Ramos (cell line): ENCODE data around the gene ESPN.
"Not testable (repeated sequence)": the region's sequence is repeated elsewhere in the genome, so short reads cannot be mapped to it uniquely, and the experiment has no call there.

Source experiments
- in situ Hi-C: fragments of 300-500 bp; cut with MboI; formaldehyde crosslinking; loops from one replicate; pipeline ENCODE4 v1.14.3; 2022; ENCODE audit warnings: low sequenced_read_pairs; ENCODE audit not compliant: unreplicated experiment

Gene ESPN, protein sequence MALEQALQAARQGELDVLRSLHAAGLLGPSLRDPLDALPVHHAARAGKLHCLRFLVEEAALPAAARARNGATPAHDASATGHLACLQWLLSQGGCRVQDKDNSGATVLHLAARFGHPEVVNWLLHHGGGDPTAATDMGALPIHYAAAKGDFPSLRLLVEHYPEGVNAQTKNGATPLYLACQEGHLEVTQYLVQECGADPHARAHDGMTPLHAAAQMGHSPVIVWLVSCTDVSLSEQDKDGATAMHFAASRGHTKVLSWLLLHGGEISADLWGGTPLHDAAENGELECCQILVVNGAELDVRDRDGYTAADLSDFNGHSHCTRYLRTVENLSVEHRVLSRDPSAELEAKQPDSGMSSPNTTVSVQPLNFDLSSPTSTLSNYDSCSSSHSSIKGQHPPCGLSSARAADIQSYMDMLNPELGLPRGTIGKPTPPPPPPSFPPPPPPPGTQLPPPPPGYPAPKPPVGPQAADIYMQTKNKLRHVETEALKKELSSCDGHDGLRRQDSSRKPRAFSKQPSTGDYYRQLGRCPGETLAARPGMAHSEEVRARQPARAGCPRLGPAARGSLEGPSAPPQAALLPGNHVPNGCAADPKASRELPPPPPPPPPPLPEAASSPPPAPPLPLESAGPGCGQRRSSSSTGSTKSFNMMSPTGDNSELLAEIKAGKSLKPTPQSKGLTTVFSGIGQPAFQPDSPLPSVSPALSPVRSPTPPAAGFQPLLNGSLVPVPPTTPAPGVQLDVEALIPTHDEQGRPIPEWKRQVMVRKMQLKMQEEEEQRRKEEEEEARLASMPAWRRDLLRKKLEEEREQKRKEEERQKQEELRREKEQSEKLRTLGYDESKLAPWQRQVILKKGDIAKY

DNA sequence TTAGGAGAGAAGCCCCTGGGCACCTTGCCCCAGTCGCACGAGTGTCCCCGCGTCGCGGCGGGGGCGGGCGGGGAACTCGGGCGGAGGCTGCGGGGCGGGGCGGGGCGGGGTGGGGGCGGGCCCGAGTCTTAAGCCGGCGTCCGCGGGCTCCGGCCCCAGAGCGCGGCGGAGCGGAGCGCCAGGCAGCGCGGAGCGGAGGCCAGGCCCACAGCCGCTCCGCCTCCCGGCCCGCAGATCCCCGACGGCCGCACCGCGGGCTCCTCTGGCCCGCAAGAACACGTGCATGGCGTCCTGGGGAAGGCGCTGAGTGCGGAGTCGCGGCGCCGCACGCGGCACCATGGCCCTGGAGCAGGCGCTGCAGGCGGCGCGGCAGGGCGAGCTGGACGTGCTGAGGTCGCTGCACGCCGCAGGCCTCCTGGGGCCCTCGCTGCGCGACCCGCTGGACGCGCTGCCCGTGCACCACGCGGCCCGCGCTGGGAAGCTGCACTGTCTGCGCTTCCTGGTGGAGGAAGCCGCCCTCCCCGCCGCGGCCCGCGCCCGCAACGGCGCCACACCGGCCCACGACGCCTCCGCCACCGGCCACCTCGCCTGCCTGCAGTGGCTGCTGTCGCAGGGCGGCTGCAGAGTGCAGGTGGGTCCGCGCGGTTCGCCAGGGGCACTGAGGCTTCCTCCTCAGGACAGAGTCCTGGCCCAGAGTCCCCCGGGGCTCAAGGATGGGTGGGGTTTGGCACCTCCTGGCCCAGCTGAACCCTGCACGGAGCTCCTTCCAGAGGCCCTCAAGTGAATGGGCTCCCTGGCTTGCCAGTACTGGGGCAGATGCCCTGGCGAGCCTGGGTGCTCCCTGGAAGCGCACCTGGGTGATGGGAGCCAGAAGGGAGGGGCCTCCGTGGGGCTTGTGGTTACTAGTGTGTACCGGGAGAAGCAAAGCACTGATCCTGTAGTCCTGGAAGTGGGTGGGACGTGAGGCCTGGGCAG is at the start of gene ESPN:
ESPN (plus strand) TSS at position 158 of the 975 bp plus-strand sequence; CDS start at position 338, 180 bp downstream.
- in situ Hi-C loops: no loop called here

DNA sequence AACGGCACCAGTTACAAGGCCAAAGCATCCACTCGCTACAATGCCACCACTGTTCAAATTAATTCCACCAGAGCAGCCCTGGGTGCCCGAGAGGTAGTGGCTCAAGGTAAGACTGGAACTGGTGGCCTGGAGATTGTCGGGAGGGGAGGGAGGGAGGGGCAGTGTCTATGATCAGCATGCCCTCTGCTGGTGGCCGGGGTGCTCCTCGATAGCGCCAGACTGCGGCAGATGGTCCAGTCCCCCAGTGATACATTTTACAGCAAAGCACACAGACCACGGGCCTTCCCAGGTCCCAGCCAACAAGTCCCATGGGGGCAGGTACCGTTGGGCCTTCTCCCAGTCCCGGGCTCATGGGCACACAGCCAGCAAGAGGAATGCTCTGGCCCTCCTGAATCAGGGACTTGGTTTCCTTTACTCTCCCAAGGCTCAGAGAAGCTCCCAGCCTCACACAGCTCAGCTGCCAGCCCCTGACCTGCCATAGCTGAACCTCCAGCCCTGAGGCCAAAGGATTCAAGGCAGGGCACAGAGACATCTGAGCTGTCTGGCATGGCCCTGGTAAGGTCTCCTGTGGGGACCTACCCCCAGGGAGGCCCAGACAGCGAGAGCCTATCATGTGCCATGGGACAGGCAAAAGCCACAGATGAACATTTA is 46.4 kb upstream of the ESPN start:
- in situ Hi-C loops: no loop called here

DNA sequence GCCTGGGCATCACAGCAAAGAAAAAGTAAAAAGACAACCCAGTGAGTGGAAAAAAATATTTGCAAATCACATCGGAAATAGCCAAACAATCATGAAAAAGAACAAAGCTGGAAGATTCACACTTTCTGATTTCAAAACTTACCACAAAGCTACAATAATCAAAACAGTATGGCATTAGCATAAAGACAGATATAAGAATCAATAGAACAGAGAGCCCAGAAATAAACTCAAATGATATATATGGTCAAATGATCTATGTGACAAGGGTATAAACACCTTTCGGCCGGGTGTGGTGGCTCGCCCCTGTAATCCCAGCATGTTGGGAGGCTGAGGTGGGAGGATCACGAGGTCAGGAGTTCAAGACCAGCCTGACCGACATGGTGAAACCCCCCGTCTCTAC is 44.5 kb upstream of the ESPN start:
- in situ Hi-C loops: no loop called here

DNA sequence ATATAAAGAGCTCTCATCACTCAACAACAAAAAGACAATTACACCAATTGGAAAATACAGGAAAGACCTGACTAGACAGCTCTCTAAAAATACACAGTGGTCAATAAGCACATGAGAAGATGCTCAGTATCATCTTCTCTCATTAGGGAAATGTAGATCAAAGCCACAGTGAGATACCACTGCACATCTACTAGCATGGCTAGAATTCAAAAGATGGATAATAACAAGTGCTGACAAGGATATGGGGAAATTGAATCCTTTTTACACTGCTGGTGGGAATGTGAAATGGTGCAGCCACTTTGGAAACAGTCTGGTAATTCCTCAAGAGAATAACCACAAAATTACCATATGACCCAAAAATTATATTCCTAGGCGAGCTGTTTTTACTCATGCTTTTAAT is 40.4 kb upstream of the ESPN start:
- in situ Hi-C loops: no loop called here

DNA sequence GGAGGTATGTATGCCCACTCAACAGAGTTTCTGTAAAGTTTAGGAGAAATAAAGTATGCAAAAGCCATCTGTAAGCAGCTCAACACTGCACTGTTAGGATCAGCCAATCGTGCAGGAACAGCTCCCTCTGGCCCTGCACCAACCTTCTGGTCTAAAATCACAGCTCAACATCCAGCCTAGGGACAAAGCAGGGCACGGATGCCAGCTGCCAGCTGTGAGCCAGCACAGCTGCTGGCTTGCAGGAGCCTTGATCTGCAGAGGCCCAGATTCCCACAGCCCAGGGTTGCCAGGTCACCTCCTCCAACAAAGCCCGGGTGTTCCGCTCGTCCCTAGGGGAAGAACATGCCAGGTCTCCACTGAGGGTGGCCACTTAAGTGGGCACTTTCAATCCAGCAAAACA is 39.6 kb upstream of the ESPN start:
- in situ Hi-C loops: no loop called here

DNA sequence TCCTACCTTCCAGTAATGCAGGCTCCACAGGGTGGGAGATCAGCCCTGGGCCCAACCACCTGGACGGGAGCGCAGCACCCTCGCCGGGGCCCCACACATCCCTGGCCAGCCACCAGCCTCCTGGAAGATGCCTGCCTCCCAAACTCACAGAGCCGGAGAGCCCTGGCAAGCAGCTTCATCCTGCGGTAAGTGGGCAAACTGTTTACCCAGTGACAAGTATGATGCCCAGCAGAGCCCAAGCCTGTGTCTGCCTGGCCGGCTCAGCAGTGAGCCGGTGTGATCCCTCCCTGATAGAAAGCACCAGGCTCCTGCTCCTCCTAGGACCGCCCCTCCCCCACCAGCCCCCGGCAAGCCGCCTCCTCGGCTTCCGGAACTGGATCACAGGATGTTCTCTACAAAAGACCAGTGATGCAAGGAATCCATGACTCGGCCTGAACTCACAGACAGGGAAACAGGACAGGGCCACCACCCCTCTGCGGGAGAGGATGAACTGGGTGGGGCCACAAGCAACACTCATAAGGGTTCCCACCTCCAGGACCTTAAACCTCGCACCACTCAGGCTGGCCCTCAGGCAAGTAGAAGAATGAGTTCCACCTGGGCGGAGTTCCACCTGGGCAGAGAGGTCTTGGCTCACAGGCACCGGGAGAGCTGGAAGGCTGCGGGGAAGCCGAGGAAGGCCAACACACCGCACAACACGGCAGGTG is 38.9 kb upstream of the ESPN start:
- in situ Hi-C loops: no loop called here

DNA sequence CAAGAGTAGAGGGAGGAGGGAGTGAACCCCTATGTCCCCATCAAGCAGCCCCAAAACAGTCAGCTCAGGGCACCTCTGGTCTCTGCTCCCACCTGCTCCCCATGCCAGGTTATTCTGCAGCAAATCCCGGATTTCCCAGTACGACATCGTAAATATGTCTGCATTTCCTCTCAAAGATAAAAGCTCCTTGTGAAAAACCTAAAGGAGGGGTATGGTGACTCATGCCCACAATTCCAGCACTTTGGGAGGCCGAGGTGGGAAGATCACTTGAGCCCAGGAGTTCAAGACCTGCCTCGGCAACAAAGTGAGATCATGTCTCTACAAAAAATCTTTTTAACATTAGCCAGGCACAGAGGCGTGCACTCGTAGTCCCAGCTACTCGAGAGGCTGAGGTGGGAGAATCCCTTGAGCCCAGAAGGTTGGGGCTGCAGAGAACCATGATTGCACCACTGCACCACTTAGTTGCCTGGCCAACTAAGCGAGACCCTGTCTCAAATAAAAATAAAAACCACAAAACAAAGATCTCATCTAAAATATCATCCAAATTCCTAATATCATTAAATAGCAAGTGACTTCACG is 38.1 kb upstream of the ESPN start:
- in situ Hi-C loops: no loop called here

DNA sequence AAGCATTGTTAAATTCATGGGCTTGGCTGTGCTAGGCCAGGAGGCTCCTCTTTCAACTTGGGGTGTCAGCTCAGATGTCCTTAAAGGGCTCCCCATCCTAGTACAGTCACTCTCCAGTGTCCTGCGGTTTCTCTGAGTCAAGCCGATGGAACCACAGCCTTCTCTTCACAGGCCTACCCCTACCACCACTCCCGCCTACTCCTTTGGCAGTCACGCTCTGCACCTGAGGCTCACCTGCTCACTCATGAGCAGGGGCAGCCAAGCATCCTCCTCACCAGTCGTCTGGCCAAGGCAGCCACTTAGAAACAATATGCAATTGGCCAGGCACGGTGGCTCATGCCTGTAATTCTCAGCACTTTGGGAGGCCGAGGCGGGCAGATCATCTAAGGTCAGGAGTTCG is 34.6 kb upstream of the ESPN start:
- in situ Hi-C loops: no loop called here

DNA sequence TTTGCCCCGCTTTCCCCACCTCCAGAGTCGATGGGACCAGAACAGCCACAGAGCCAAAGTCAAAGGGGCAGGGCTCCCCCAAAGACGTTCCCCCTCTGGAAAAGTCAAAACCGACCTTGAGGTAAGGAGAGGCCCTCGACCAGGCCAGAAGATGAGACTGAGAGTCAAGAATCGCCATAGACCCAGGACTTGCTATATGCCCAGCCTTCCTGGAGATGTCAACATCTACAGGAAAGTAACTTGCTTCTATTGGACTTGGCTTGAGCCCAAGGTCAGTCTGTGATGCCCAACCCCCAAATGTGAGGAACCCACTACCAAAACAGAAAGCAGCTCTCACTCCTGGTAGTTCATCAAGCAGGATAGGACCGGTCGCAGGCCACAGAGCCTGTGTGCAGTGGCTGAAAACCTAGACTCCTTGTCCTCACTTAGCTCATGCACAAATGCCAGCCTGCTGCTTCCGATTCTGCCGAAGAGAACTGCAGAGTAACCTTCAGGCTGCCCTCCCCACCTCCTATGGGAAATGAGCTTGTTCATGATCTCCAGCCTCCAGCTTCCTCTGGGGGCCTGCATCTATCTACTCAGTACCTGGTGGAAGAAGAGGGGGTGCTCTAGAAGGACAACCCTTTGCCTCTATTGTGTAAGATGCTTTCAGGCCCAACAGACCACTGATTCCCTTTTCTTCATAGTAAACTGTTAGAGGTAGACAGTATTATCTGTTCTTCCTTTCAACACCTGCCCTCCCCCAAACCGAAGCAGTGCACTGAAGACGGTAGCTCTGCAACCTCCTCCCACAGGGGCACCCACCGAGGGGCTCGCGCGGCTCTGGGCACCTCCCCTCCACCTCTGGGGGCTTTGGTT is 32.4 kb upstream of the ESPN start:
- in situ Hi-C loops: no loop called here

DNA sequence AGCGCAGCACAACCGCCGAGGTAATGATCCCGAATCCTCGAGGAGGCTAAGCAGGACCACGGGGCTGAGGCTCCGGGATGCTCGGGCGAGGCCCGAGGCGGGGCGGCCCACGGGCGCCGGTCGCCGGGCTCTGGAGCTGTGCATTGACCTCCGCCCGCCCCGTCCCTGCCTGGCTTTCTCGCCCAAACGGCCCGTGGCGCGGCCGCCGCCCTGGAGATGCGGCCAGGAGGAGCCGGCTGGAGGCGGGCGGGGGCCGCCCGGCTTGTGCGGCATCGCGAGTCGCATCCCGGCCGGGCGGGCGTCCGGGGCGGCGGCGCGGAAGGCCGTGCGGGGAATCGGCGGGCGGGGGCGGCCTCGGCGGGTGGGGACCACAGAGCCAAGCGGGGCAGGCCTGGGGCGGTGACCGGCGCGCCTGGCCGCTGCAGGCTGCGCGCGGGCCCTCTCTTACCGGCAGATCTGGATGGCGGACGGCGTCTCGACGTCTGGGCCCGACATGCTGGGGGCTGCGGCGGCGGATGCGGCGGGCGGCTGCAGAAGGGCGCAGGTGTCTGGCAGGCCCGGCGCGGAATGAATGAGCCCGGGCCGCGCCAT is 31.7 kb upstream of the ESPN start:
- in situ Hi-C loops: no loop called here

DNA sequence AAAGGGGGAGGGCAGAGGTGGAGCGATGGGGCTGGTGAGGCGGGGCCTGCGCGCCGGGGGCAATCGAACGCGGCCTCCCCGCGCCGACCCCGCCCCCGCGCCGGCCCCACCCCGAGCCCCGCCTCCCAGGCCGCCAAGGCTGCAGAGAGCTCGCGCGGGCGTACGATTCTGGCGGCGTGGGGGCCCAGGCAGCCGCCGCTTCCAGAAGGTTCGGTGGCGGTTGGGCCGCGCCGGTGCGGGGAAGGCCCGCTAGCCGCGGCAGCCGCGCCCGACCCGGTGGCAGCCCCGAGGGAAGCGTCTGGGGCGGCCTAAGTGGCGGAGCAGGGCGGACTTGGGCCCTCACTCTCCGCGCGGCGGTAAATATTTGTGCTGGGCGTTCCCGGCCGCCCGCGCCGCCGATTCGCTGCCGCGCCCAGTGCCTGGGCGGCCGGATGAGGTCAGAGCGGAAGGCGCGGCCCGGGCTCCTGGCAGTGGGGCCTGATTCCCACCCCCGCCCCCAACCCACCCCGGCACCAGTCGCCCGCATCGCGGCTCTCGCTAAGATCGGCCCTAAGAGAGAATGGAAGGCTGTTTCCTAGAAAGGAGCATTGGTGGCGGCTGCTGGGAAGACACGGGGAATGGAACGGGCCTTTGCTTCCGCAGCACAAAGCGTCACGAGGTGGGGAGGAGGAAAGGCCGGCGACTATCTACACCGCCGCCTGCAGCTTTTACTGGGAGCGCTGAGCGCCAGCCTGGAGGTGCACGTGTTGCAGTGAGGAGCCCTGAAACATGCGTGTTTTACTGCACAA is 31.0 kb upstream of the ESPN start, which contains the start of gene ACOT7:
ACOT7 (minus strand) TSS at position 368 of the 788 bp plus-strand sequence. CDS start 368 bp downstream, outside the sequence.
- in situ Hi-C loops: no loop called here

DNA sequence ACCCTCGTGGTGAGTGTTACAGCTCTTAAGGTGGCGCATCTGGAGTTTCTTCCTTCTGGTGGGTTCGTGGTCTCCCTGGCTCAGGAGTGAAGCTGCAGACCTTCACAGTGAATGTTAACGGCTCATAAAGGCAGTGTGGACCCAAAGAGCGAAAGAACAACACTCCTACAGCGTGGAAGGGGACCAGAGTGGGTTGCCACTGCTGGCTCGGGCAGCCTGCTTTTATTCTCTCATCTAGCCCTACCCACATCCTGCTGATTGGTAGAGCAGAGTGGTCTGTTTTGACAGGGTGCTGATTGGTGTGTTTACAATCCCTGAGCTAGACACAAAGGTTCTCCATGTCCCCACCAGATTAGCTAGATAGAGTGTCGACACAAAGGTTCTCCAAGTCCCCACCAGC is 29.4 kb upstream of the ESPN start:
- in situ Hi-C loops: not testable (repeated sequence)

DNA sequence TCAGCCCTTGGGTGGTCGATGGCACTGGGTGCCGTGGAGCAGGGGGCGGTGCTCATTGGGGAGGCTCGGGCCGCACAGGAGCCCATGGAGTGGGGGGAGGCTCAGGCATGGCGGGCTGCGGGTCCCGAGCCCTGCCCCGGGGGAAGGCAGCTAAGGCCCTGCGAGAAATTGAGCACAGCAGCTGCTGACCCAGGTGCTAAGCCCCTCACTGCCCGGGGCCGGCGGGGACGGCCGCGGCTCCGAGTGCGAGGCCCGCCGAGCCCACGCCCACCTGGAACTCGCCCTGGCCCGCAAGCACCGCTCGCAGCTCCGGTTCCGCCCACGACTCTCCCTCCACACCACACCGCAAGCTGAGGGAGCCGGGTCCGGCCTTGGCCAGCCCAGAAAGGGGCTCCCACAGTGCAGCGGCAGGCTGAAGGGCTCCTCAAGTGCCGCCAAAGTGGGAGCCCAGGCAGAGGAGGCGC is 28.8 kb upstream of the ESPN start:
- in situ Hi-C loops: not testable (repeated sequence)

DNA sequence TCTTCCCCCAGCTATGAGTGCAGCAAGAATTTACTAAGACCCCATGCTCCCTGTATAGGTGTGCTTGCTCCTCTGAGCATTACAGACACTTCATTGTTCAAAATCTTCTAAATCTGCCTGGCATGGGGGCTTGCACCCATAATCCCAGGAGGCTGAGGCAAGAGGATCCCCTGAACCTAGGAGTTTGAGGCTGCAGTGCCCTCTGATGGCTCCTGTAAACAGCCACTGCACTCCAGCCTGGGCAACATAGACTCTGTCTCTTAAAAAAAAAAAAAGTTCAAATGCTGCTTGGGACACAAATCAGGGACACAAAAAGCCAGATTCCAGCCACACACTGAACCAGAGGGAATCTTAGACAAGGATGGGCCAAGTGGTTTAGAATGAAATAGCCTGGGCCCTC is 27.6 kb upstream of the ESPN start:
- in situ Hi-C loops: no loop called here

DNA sequence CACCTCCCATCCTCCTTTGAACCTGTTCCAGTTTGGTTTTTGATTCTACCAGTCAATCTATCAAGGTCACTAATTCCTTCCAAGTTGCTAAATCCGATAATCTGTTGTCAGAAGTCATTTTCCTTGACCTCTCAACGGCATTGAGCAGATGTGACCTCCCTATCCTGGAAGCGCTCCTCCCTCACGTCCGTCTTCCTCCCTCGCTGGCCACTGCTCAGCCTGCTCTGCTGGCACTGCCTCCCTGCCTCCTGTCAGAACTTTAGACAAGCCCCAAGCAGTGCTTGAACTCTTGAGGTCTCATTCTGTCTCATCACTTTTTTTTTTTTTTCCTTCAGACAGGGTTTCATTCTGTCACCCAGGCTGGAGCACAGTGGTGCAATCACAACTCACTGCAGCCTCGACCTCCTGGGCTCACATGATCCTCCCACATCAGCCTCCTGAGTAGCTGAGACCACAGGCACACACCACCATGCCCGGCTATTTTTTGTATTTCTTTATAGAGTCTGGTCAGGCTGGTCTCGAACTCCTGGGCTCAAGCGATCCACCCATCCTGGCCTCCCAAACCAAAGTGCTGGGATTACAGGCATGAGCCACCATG is 26.6 kb upstream of the ESPN start:
- in situ Hi-C loops: no loop called here

DNA sequence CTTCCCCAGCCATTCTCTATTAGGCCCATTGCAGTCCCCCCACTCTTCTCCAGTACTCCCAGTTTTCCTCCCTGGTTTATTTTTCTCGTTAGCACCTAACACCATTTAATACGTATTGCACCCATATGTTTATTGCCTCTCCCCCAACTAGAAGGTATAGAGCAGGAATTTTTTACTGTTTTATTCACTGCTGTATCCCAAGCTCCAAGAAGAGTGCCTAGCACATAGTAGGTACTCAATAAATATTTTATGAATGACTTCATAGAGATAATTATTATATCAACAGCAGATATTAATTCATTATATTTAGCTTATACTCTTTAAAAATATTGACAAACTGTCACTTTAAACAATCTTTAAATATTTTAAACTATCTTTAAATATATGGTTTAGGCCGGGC is 25.3 kb upstream of the ESPN start:
- in situ Hi-C loops: no loop called here
